Caco-2 (cell line): Measurements from ENCODE around the gene COL25A1. TPM values are rescaled to one million over a fixed set of nuclear protein-coding genes. Genes with fewer than 3 reads are reported as not detected.

Experiments used
- BruUV-seq: library from RNA; stranded (reverse); fragments of 400-500 nt; replicated peaks from 2 replicates; lab custom pipeline; 2021; lab: Mats Ljungman, UMichigan
- CTCF ChIA-PET: fragments of 300-600 bp; sonication (Branson Sonifier 250); formaldehyde crosslinking; loops from one replicate; lab custom pipeline; 2022; ENCODE audit warnings: antibody characterized with exemption; lab: Charles Lee
- POLR2A ChIA-PET: fragments of 300-600 bp; sonication (Branson Sonifier 250); formaldehyde crosslinking; loops from one replicate; lab custom pipeline; 2022; ENCODE audit warnings: antibody characterized with exemption; lab: Charles Lee
- DNase-seq, 2 experiments: peaks; one replicate each; pipeline versions ENCODE4 v3.0.0 to v3.0.0-alpha.2; 2020 to 2022
- H3K27me3 ChIP-seq: replicated peaks from 2 replicates; pipeline ENCODE4 v1.6.0; 2011; ENCODE audit warnings: low read length; ENCODE audit not compliant: control insufficient read depth, insufficient read depth
- H3K36me3 ChIP-seq: 2 replicates; pipeline ENCODE4 v1.5.1; 2011; ENCODE audit warnings: low read length; ENCODE audit not compliant: control insufficient read depth, insufficient read depth
- H3K4me1 ChIP-seq: fragments of 250-450 bp; sonication (Bioruptor Pico); 2 replicates; pipeline ENCODE4 v1.5.1; 2020; ENCODE audit warnings: mild to moderate bottlenecking
- H3K4me3 ChIP-seq: 2 replicates; pipeline ENCODE4 v1.5.1; 2011; ENCODE audit warnings: low read depth, mild to moderate bottlenecking, control low read depth, low read length
- H3K9me3 ChIP-seq: fragments of 250-450 bp; sonication (Bioruptor Pico); 2 replicates; pipeline ENCODE4 v1.5.1; 2020; ENCODE audit warnings: mild to moderate bottlenecking, moderate library complexity
- H3K27ac Mint-ChIP-seq: one replicate; pipeline ENCODE4 v1.8.0; 2022; ENCODE audit warnings: mixed read lengths; ENCODE audit not compliant: unreplicated experiment
- H3K27me3 Mint-ChIP-seq: one replicate; pipeline ENCODE4 v1.8.0; 2022; ENCODE audit warnings: mixed read lengths; ENCODE audit not compliant: insufficient read depth, unreplicated experiment
- H3K36me3 Mint-ChIP-seq: one replicate; pipeline ENCODE4 v1.8.0; 2022; ENCODE audit warnings: mild to moderate bottlenecking, mixed read lengths; ENCODE audit not compliant: insufficient read depth, unreplicated experiment
- H3K4me1 Mint-ChIP-seq: one replicate; pipeline ENCODE4 v1.8.0; 2022; ENCODE audit warnings: low read depth, mixed read lengths; ENCODE audit not compliant: unreplicated experiment
- H3K4me3 Mint-ChIP-seq: one replicate; pipeline ENCODE4 v1.8.0; 2022; ENCODE audit warnings: mild to moderate bottlenecking, moderate library complexity, mixed read lengths; ENCODE audit not compliant: unreplicated experiment
- H3K9me3 Mint-ChIP-seq: one replicate; pipeline ENCODE4 v1.8.0; 2022; ENCODE audit warnings: mixed read lengths; ENCODE audit not compliant: unreplicated experiment
- CTCF ChIP-seq, 2 experiments: fragments of 200-600 bp in 1 of 2; IDR thresholded peaks; 1 replicate in 1 of 2; 2 replicates in 1 of 2; pipeline versions ENCODE4 v1.5.1 to v1.8.0; 2011 to 2022; ENCODE audit warnings: antibody characterized with exemption in 1 of 2, control low read depth in 1 of 2, inconsistent platforms in 1 of 2, low read depth in 1 of 2, low read length in 1 of 2, mild to moderate bottlenecking in 1 of 2, moderate library complexity in 1 of 2; ENCODE audit not compliant: insufficient read depth in 1 of 2, severe bottlenecking in 1 of 2, unreplicated experiment in 1 of 2
- intact Hi-C: fragments of 100-400 bp; cut with micrococcal nuclease; formaldehyde crosslinking; loops from one replicate; pipeline ENCODE4 v1.10.0; 2022; ENCODE audit not compliant: unreplicated experiment
- total RNA-seq: library from RNA; stranded (reverse); gene quantifications from 2 replicates; pipeline ENCODE4 v1.2.3, GENCODE V29; 2022

The COL25A1 gene
- total RNA-seq, 1 experiment from 2014 or later, result not detected

GRCh38 chr4:108959491-108959890 lies 343.0 kb downstream of the COL25A1 start:
- H3K36me3 Mint-ChIP-seq, result no peaks in the 10 kb centered on the region
- DNase-seq, result no peak
- BruUV-seq, result no TSS peak
- ChIA-PET CTCF (no interaction called here), POLR2A (no interaction called here)
- Histone ChIP-seq H3K9me3 (no peaks in the 10 kb centered on the region), H3K4me1 (no peaks in the 10 kb centered on the region), H3K4me3 (no peak overlapping the region), H3K27me3 (no peaks in the 10 kb centered on the region), H3K36me3 (no peaks in the 10 kb centered on the region)
- no peak for TF ChIP-seq CTCF (IDR thresholded peaks at IDR 0.05; ENCODE audit: insufficient read depth in 1 of 2, low read depth in 1 of 2, low read length in 1 of 2, severe bottlenecking in 1 of 2, unreplicated experiment in 1 of 2)
- intact Hi-C loops, result no loop called here
- H3K4me3 Mint-ChIP-seq, result no peak overlapping the region
- H3K27ac Mint-ChIP-seq, result no peak overlapping the region
- no peaks in the 10 kb centered on the region for H3K4me1 Mint-ChIP-seq
- H3K27me3 Mint-ChIP-seq, result peaks cover 7% of the 10 kb centered on the region
- no peaks in the 10 kb centered on the region for H3K9me3 Mint-ChIP-seq

- H3K27ac Mint-ChIP-seq, result no peak overlapping the region
- intact Hi-C loops, result no loop called here
These were observed 347.6 kb downstream of the COL25A1 start for GRCh38 chr4:108954880-108955279.

GRCh38 chr4:108953941-108954340 lies 348.5 kb downstream of the COL25A1 start:
- H3K4me1 ChIP-seq, result no peaks in the 10 kb centered on the region
- Mint-ChIP-seq H3K27ac (no peak overlapping the region), H3K9me3 (no peaks in the 10 kb centered on the region), H3K27me3 (peaks cover 8% of the 10 kb centered on the region), H3K4me3 (no peak overlapping the region), H3K36me3 (no peaks in the 10 kb centered on the region), H3K4me1 (no peaks in the 10 kb centered on the region)
- intact Hi-C loops, result no loop called here
- CTCF ChIA-PET, result no interaction called here
- H3K9me3 ChIP-seq, result no peaks in the 10 kb centered on the region
- no peaks in the 10 kb centered on the region for H3K36me3 ChIP-seq
- H3K27me3 ChIP-seq, result no peaks in the 10 kb centered on the region
- no peak for TF ChIP-seq CTCF (IDR thresholded peaks at IDR 0.05; ENCODE audit: insufficient read depth in 1 of 2, low read depth in 1 of 2, low read length in 1 of 2, severe bottlenecking in 1 of 2, unreplicated experiment in 1 of 2)
- no peak for DNase-seq
- POLR2A ChIA-PET, result no interaction called here
- H3K4me3 ChIP-seq, result no peak overlapping the region
- no TSS peak for BruUV-seq

More at GRCh38 chr4:108954880-108955279, 347.6 kb downstream of the COL25A1 start:
- H3K27me3 Mint-ChIP-seq, result peaks cover 8% of the 10 kb centered on the region
- no peaks in the 10 kb centered on the region for H3K9me3 Mint-ChIP-seq
- no TSS peak for BruUV-seq
- no peak overlapping the region for H3K4me3 ChIP-seq
- ChIA-PET CTCF (no interaction called here), POLR2A (no interaction called here)
- no peak for DNase-seq
- no peaks in the 10 kb centered on the region for H3K36me3 ChIP-seq
- H3K4me3 Mint-ChIP-seq, result no peak overlapping the region
- no peaks in the 10 kb centered on the region for H3K4me1 ChIP-seq
- H3K27me3 ChIP-seq, result no peaks in the 10 kb centered on the region
- no peak for TF ChIP-seq CTCF (IDR thresholded peaks at IDR 0.05; ENCODE audit: insufficient read depth in 1 of 2, low read depth in 1 of 2, low read length in 1 of 2, severe bottlenecking in 1 of 2, unreplicated experiment in 1 of 2)
- no peaks in the 10 kb centered on the region for H3K9me3 ChIP-seq
- H3K4me1 Mint-ChIP-seq, result no peaks in the 10 kb centered on the region
- no peaks in the 10 kb centered on the region for H3K36me3 Mint-ChIP-seq
